ENCODE data around the gene TMEM272. TPM values are rescaled to one million over a fixed set of nuclear protein-coding genes. Genes with fewer than 3 reads are reported as not detected.

Gene TMEM272
- total and polyA plus RNA-seq, 2 of the 13 experiments (the other 11 are each of a cell fraction or from before 2014, with no cell fraction given), result 0.37 to 0.62 TPM

DNA sequence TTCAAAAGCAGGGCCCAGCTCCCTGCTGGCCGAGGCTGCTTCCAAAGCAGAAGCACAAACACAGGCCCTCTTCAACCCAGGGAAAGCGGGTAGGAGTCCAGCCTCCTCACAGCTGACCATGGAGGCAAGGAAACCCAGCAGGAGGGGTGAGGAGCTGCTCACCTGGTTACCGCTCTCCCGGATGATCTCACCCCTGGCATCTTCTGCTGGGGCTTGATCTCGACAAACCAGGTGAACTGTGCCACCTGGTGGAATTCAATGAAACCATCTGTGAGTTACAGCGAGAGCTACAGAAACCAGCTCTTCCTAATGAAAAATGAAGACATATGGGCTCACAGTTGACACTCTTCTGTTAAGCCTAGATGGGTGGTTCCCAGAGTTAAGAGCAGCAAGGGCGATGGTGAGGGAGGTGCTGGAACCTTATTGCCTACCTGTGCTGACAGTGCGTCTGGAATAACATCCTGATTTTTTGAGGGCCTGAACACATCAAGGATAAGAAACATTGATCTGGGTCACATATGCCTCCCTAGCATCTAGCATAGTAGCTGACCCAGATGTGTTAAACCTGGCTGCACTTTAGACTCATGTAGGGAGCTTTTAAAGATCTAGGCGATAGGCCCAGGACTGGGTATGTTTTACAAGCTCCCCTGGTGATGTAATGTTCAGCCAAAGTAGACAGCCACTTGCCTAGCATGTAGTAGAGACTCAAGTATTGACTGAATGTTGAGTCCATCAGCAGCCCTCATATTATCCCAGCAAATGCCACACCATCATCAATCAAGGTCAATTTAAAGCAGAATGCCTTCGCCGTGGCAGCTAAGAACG lies 47.1 kb downstream of the TMEM272 start:
- CTCF ChIA-PET (ENCODE audit: low intra/inter-chr PET ratio, low total read pairs), result interaction anchor here (1.3 to 1.6 kb wide), 2 partner anchors 363 to 672 kb away, joined by 4 to 9 read pairs; no protein-coding TSS in a partner anchor
- DNase-seq (ENCODE audit: low spot score) (peak; percentile 66), ATAC-seq (peak; percentile 84), FAIRE-seq (peak; percentile 90)
- no peak overlapping the region for H3K27ac ChIP-seq (ENCODE audit: extremely low read length, insufficient read depth, low read length)
- WGBS (ENCODE audit: low lambda C conversion rate), result 69% methylated on average over 12 of the region's 12 CpGs
- H3K27me3 ChIP-seq (ENCODE audit: control insufficient read depth in 1 of 2, insufficient read depth in 2 of 2, low read length in 2 of 2), result no peaks in the 10 kb centered on the region
- no peaks in the 10 kb centered on the region for H3K9me3 ChIP-seq (ENCODE audit: low read length)
- H3K9ac ChIP-seq (ENCODE audit: insufficient read depth, low read depth, low read length), result no peak overlapping the region
- H4K20me1 ChIP-seq (ENCODE audit: insufficient read depth, low read length), result no peaks in the 10 kb centered on the region
- in situ Hi-C loops (cut with HindIII; ENCODE audit: extremely low pct_ligation_motif_present, low pct_unique_long_range_greater_than_20kb), result loop anchor here (10.0 kb wide), 2 partner anchors 353 to 673 kb away; no protein-coding TSS in a partner anchor
- H3K4me1 ChIP-seq (ENCODE audit: insufficient read depth, low read length), result peaks cover 33% of the 10 kb centered on the region
- POLR2A ChIA-PET, result interaction anchor here (0.8 to 1.6 kb wide), 3 partner anchors 33 to 347 kb away, joined by 3 to 11 read pairs (median 5); partner anchors contain the start of gene INTS6
- H2AFZ ChIP-seq (ENCODE audit: low read length), result no peak overlapping the region
- H3K79me2 ChIP-seq (ENCODE audit: insufficient read depth, low read length), result no peaks in the 10 kb centered on the region
- BruUV-seq (replicated peaks), result no TSS peak
- 0 out of 5 replicates have a peak, but pooled peaks cover 0 to 1% of the 10 kb centered on the region in 2 experiments for H3K36me3 ChIP-seq (replicated peaks in 1 of 2; ENCODE audit: control insufficient read depth in 1 of 2, insufficient read depth in 2 of 2, low read length in 2 of 2)
- no peak overlapping the region for H3K4me2 ChIP-seq (ENCODE audit: low read depth, low read length)
- H3K4me3 ChIP-seq (replicated peaks in 1 of 3; ENCODE audit: insufficient read depth in 1 of 3, low read depth in 2 of 3, low read length in 3 of 3), result no peak overlapping the region
- intact Hi-C loops (cut with micrococcal nuclease; ENCODE audit: unreplicated experiment), result loop anchor here (5.0 kb wide), 3 partner anchors 211 to 671 kb away; no protein-coding TSS in a partner anchor
- no peak for TF ChIP-seq GTF2F1 (IDR thresholded peaks at IDR 0.05; ENCODE audit: low read length)
- TF ChIP-seq RAD21 (CRISPR knock-in tag; IDR thresholded peaks at IDR 0.05), result peak; percentile 82
- TF ChIP-seq, protein P1, sequence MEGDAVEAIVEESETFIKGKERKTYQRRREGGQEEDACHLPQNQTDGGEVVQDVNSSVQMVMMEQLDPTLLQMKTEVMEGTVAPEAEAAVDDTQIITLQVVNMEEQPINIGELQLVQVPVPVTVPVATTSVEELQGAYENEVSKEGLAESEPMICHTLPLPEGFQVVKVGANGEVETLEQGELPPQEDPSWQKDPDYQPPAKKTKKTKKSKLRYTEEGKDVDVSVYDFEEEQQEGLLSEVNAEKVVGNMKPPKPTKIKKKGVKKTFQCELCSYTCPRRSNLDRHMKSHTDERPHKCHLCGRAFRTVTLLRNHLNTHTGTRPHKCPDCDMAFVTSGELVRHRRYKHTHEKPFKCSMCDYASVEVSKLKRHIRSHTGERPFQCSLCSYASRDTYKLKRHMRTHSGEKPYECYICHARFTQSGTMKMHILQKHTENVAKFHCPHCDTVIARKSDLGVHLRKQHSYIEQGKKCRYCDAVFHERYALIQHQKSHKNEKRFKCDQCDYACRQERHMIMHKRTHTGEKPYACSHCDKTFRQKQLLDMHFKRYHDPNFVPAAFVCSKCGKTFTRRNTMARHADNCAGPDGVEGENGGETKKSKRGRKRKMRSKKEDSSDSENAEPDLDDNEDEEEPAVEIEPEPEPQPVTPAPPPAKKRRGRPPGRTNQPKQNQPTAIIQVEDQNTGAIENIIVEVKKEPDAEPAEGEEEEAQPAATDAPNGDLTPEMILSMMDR (CRISPR knock-in tag; IDR thresholded peaks at IDR 0.05), result peak; percentile 84
- TF ChIP-seq KDM1A (CRISPR knock-in tag; IDR thresholded peaks at IDR 0.05), result no peak
- TF ChIP-seq ZSCAN25 (CRISPR knock-in tag; IDR thresholded peaks at IDR 0.05), result peak; percentile 40; the same call in 1 of the 2 replicates
- TF ChIP-seq, protein P2, sequence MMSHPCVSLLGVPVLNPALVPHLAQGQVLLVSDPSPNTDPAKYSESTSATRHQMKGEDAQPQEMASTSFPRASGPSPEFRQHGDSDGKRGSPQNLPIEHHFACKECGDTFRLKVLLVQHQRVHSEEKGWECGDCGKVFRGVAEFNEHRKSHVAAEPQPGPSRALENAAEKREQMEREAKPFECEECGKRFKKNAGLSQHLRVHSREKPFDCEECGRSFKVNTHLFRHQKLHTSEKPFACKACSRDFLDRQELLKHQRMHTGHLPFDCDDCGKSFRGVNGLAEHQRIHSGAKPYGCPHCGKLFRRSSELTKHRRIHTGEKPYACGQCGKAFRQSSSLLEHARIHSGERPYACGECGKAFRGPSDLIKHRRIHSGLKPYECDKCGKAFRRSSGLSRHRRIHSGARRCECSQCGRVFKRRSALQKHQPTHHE (CRISPR knock-in tag; IDR thresholded peaks at IDR 0.05; ENCODE audit: borderline replicate concordance), result no peak
- TF ChIP-seq ZNF607 (CRISPR knock-in tag; IDR thresholded peaks at IDR 0.05; ENCODE audit: borderline replicate concordance), result no peak
- TF ChIP-seq SMC3 (IDR thresholded peaks at IDR 0.05; ENCODE audit: low read length), result peak; percentile 83
- TF ChIP-seq CBX5 (CRISPR knock-in tag; IDR thresholded peaks at IDR 0.05; ENCODE audit: borderline replicate concordance), result peak; percentile 33; the same call in 1 of the 2 replicates
- TF ChIP-seq, protein P3, sequence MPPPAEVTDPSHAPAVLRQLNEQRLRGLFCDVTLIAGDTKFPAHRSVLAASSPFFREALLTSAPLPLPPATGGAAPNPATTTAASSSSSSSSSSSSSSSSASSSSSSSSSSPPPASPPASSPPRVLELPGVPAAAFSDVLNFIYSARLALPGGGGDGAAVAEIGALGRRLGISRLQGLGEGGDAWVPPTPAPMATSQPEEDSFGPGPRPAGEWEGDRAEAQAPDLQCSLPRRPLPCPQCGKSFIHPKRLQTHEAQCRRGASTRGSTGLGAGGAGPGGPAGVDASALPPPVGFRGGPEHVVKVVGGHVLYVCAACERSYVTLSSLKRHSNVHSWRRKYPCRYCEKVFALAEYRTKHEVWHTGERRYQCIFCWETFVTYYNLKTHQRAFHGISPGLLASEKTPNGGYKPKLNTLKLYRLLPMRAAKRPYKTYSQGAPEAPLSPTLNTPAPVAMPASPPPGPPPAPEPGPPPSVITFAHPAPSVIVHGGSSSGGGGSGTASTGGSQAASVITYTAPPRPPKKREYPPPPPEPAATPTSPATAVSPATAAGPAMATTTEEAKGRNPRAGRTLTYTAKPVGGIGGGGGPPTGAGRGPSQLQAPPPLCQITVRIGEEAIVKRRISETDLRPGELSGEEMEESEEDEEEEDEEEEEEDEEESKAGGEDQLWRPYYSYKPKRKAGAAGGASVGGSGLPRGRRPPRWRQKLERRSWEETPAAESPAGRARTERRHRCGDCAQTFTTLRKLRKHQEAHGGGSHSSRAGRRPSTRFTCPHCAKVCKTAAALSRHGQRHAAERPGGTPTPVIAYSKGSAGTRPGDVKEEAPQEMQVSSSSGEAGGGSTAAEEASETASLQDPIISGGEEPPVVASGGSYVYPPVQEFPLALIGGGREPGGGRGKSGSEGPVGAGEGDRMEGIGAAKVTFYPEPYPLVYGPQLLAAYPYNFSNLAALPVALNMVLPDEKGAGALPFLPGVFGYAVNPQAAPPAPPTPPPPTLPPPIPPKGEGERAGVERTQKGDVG (CRISPR knock-in tag; IDR thresholded peaks at IDR 0.05; ENCODE audit: borderline replicate concordance), result no peak
- no peak for TF ChIP-seq FOXA3 (CRISPR knock-in tag; IDR thresholded peaks at IDR 0.05)
- no peak for TF ChIP-seq SCMH1 (CRISPR knock-in tag; IDR thresholded peaks at IDR 0.05; ENCODE audit: borderline replicate concordance)
- TF ChIP-seq, protein P4, sequence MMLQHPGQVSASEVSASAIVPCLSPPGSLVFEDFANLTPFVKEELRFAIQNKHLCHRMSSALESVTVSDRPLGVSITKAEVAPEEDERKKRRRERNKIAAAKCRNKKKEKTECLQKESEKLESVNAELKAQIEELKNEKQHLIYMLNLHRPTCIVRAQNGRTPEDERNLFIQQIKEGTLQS (CRISPR knock-in tag; IDR thresholded peaks at IDR 0.05), result peak; percentile 52; the same call in 1 of the 2 replicates
- TF ChIP-seq ZNF598 (CRISPR knock-in tag; IDR thresholded peaks at IDR 0.05; ENCODE audit: borderline replicate concordance), result 0 out of 2 replicates have a peak, but pooled peaks have one; percentile 40
- TF ChIP-seq ZMYM2 (CRISPR knock-in tag; IDR thresholded peaks at IDR 0.05), result no peak
- TF ChIP-seq THAP11 (CRISPR knock-in tag; IDR thresholded peaks at IDR 0.05), result peak; percentile 27; the same call in 1 of the 2 replicates
- TF ChIP-seq XBP1 (CRISPR knock-in tag; IDR thresholded peaks at IDR 0.05), result no peak

Measured in HepG2 (cell line).